SU-DHL-6 (cell line): ENCODE measurements around the gene STK16.

Experiments
- EZH2phosphoT487 ChIP-seq: fragments of 200-600 bp; sonication (generic), shearing (Covaris generic); conservative IDR thresholded peaks from 2 replicates; pipeline ENCODE4 v1.6.1; 2018; ENCODE audit warnings: mild to moderate bottlenecking, antibody characterized with exemption, low read length, moderate library complexity, mixed read lengths
- TF ChIP-seq, protein P1 (sequence below): fragments of 200-600 bp; sonication (generic); IDR thresholded peaks from one replicate; pipeline ENCODE4 v1.5.1; 2017; ENCODE audit warnings: antibody characterized with exemption, mild to moderate bottlenecking, low read length, moderate library complexity; ENCODE audit not compliant: insufficient read depth, poor library complexity, severe bottlenecking

DNA sequence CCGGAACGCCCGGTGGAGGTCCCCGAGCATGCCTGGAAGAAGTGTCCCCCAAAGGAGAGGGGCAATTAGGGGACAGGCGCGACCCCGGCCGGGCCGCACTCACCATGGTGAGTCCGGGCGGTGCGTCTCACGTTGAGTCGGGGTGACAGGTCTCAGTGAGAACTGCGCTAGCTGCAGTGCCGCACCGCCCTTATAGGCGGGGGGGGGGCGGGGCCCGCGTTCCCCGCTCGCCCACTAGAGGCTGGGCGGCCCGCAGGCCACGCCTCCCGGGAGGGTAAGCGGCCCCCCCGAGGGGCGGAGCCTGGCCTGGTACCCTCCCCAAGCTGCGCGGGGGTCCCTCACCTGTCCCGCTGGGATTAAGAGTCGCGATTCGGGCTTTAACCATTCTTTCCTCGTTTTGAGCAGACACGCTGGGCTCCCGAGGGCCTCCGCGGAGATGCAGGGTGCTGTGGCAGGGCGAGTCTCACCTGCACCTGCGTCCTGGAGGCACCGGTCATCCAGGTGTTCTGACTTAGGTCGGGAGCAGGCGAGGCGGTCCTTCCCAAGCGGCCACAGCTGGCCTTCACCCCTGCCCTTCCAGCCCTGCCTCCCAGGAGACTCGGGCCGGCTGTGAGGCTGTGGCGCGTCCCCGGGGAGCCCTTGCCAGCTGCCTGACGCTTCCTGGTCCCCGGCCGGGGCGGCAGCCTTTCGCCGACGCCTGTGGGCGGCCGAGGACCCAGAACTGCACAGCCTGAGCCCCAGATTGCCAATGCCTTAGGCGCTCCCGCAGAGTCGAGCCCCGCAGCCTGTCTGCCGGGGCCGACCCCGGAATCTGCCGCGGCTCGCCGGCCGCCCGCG is 8.7 kb downstream of the STK16 start, which contains the start of gene TUBA4A:
- TF ChIP-seq, protein P1, sequence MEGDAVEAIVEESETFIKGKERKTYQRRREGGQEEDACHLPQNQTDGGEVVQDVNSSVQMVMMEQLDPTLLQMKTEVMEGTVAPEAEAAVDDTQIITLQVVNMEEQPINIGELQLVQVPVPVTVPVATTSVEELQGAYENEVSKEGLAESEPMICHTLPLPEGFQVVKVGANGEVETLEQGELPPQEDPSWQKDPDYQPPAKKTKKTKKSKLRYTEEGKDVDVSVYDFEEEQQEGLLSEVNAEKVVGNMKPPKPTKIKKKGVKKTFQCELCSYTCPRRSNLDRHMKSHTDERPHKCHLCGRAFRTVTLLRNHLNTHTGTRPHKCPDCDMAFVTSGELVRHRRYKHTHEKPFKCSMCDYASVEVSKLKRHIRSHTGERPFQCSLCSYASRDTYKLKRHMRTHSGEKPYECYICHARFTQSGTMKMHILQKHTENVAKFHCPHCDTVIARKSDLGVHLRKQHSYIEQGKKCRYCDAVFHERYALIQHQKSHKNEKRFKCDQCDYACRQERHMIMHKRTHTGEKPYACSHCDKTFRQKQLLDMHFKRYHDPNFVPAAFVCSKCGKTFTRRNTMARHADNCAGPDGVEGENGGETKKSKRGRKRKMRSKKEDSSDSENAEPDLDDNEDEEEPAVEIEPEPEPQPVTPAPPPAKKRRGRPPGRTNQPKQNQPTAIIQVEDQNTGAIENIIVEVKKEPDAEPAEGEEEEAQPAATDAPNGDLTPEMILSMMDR: no peak
- TF ChIP-seq EZH2phosphoT487: no peak
